ENCODE measurements around the gene DUSP18.

DNA sequence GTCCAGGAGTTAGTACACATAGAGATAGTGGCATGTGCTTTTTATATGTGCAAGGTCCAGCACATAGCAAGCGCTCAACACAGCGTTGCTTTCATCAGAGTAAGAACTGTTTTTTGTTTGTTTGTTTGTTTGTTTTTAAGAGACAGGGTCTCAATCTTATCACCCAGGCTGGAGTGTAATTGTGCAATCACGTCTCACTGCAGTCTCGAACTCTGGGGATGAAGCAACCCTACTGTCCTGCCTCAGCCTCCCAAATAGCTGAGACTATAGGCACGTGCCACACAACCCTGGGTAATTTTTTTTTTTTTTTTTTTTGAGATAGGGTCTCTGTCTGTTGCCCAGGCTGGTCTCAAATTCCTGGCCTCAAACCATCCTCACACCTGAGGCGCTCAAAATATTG is 49.9 kb downstream of the DUSP18 start:
- TF ChIP-seq, protein P1, sequence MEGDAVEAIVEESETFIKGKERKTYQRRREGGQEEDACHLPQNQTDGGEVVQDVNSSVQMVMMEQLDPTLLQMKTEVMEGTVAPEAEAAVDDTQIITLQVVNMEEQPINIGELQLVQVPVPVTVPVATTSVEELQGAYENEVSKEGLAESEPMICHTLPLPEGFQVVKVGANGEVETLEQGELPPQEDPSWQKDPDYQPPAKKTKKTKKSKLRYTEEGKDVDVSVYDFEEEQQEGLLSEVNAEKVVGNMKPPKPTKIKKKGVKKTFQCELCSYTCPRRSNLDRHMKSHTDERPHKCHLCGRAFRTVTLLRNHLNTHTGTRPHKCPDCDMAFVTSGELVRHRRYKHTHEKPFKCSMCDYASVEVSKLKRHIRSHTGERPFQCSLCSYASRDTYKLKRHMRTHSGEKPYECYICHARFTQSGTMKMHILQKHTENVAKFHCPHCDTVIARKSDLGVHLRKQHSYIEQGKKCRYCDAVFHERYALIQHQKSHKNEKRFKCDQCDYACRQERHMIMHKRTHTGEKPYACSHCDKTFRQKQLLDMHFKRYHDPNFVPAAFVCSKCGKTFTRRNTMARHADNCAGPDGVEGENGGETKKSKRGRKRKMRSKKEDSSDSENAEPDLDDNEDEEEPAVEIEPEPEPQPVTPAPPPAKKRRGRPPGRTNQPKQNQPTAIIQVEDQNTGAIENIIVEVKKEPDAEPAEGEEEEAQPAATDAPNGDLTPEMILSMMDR (IDR thresholded peaks at IDR 0.05; ENCODE audit: low read depth, low read length) = no peak
- no peak for TF ChIP-seq EZH2phosphoT487 (IDR thresholded peaks at IDR 0.05; ENCODE audit: low read depth)

Data from OCI-LY3 (cell line).